ENCODE data around the gene SLC30A7. TPM values are rescaled to one million over a fixed set of nuclear protein-coding genes. Genes with fewer than 3 reads are reported as not detected.
A peak's percentile ranks its signal among the peaks of the same experiment; 100 is the strongest.
"Not testable (repeated sequence)": the region's sequence is repeated elsewhere in the genome, so short reads cannot be mapped to it uniquely, and the experiment has no call there.

The SLC30A7 gene
- total RNA-seq, 1 donor from 2014 or later = 25.9 TPM

- intact Hi-C loops (cut with DNase I) = no loop called here
- no peak for ATAC-seq
- no peak for DNase-seq (ENCODE audit: low spot score)
Observed at GRCh38 chr1:100926240-100926639, 30.4 kb downstream of the SLC30A7 start.

- ATAC-seq (no peak), DNase-seq (ENCODE audit: low spot score) (no peak)
- intact Hi-C loops (cut with DNase I) = no loop called here
Observed at GRCh38 chr1:100927276-100927675, 31.4 kb downstream of the SLC30A7 start.

GRCh38 chr1:100928128-100928527 lies 32.2 kb downstream of the SLC30A7 start:
- intact Hi-C loops (cut with DNase I) = no loop called here
- DNase-seq (ENCODE audit: low spot score) = no peak
- no peak for ATAC-seq

GRCh38 chr1:100930494-100930893 lies 34.6 kb downstream of the SLC30A7 start:
- DNase-seq (ENCODE audit: low spot score) = no peak
- intact Hi-C loops (cut with DNase I) = no loop called here
- no peak for ATAC-seq

- intact Hi-C loops (cut with DNase I) = no loop called here
- ATAC-seq (no peak), DNase-seq (ENCODE audit: low spot score) (no peak)
Observed at GRCh38 chr1:100931716-100932115, 35.8 kb downstream of the SLC30A7 start.

GRCh38 chr1:100933555-100933954 lies 37.7 kb downstream of the SLC30A7 start:
- ATAC-seq; DNase-seq (ENCODE audit: low spot score); intact Hi-C loops (cut with DNase I): not testable (repeated sequence)

GRCh38 chr1:100936194-100936967 lies 40.5 kb downstream of the SLC30A7 start:
- intact Hi-C loops (cut with DNase I) = no loop called here
- DNase-seq (ENCODE audit: low spot score) (no peak), ATAC-seq (no peak)

- intact Hi-C loops (cut with DNase I) = no loop called here
- ATAC-seq (no peak), DNase-seq (ENCODE audit: low spot score) (no peak)
Observed at GRCh38 chr1:100941098-100941527, 45.2 kb downstream of the SLC30A7 start.

- ATAC-seq = no peak
- no peak for DNase-seq (ENCODE audit: low spot score)
- intact Hi-C loops (cut with DNase I) = no loop called here
Observed at GRCh38 chr1:100941580-100942216, 45.8 kb downstream of the SLC30A7 start.

- DNase-seq (ENCODE audit: low spot score) = no peak
- intact Hi-C loops (cut with DNase I) = no loop called here
- ATAC-seq = no peak
Observed at GRCh38 chr1:100942304-100943046, 46.6 kb downstream of the SLC30A7 start.

- intact Hi-C loops (cut with DNase I) = no loop called here
- no peak for DNase-seq (ENCODE audit: low spot score)
- no peak for ATAC-seq
Observed at GRCh38 chr1:100943533-100943932, 47.6 kb downstream of the SLC30A7 start.

GRCh38 chr1:100946064-100946463 lies 50.2 kb downstream of the SLC30A7 start:
- intact Hi-C loops (cut with DNase I); ATAC-seq; DNase-seq (ENCODE audit: low spot score): not testable (repeated sequence)

- DNase-seq (ENCODE audit: low spot score); intact Hi-C loops (cut with DNase I); ATAC-seq: not testable (repeated sequence)
Observed at GRCh38 chr1:100947816-100948215, 51.9 kb downstream of the SLC30A7 start.

GRCh38 chr1:100948721-100949405 lies 53.0 kb downstream of the SLC30A7 start:
- DNase-seq (ENCODE audit: low spot score); intact Hi-C loops (cut with DNase I); ATAC-seq: not testable (repeated sequence)

GRCh38 chr1:100949515-100950158 lies 53.7 kb downstream of the SLC30A7 start:
- intact Hi-C loops (cut with DNase I); DNase-seq (ENCODE audit: low spot score): not testable (repeated sequence)
- ATAC-seq = peak; percentile 30

GRCh38 chr1:100950337-100950736 lies 54.4 kb downstream of the SLC30A7 start:
- ATAC-seq = no peak
- DNase-seq (ENCODE audit: low spot score) = no peak
- intact Hi-C loops (cut with DNase I) = no loop called here

- DNase-seq (ENCODE audit: low spot score) = no peak
- intact Hi-C loops (cut with DNase I) = no loop called here
- no peak for ATAC-seq
Observed at GRCh38 chr1:100950781-100951180, 54.9 kb downstream of the SLC30A7 start.

GRCh38 chr1:100952104-100952745 lies 56.3 kb downstream of the SLC30A7 start:
- intact Hi-C loops (cut with DNase I) = no loop called here
- ATAC-seq (no peak), DNase-seq (ENCODE audit: low spot score) (no peak)

Measured in sciatic nerve (tissue), 2 donors.